ENCODE measurements around the gene C10orf67. TPM values are rescaled to one million over a fixed set of nuclear protein-coding genes. Genes with fewer than 3 reads are reported as not detected.
"Not testable (repeated sequence)": the region's sequence is repeated elsewhere in the genome, so short reads cannot be mapped to it uniquely, and the experiment has no call there.

Gene C10orf67
- total RNA-seq, 1 donor from 2014 or later, result 0.54 TPM

DNA sequence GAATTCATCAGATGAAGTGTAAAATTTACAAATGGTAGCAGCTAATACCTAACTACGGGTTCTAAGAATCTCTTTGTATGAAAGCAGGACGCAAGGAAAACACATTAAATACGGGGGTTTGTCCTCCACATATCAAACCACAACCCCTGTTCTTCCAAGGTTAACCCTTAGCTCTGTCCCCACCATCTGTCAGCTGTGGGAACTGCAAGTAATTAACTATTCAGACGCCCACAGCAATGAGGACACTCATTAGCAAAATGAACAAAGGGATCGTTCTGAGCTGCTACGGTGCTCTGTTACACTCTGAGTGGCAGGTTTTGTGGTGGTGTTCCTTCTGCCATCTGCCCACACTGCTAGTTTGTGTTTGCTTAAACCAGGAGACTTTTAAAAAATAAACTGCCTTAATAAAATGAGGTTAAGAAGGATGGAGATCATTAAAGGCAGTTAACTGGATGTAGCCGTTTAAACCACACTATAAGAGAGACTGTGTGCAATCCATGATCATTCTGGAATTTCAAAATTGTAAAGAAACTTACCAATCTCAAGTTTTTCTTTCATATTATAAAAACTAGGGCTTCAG lies 51.4 kb downstream of the C10orf67 start:
- no peak for DNase-seq
- no peak for ATAC-seq (ENCODE audit: poor library complexity)
- intact Hi-C loops (cut with DNase I), result no loop called here

DNA sequence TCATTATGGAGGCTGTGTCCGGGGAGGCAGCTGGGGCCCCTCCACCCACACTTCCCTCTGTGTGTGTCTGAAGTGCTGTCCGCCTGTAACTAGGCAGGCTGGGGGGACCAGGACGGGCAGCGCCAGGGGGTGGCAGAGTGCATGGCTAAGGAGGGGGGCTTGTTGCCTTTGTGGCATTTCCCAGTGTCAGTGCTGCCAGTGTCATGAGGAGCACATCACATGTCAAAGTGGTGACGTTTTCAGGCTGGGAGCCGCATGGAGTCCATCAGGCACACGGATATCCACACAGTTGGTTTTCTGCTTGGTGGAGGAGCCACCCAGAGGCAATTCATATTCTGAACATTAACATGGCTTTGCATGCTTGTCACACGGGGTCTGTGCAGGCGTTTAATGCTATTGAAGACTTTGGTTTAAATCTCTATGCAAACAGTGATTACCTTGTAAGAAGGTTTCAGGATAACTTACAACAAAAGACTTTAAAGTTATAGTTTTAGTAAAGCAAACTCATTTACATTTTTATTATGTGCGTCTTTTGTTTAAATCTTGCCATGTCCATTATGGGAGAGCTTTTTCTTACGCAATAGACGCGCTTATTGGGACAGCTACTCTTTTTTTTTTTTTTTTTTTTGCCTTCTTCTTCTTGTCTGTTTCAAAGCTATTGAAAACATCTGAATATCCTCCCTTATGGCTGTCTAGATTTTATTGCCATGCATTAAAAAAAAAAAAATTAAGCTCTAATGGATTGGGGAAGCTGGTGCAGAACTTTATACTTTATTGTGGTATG lies 52.9 kb downstream of the C10orf67 start:
- intact Hi-C loops (cut with DNase I), result no loop called here
- ATAC-seq (ENCODE audit: poor library complexity) (no peak), DNase-seq (no peak)

DNA sequence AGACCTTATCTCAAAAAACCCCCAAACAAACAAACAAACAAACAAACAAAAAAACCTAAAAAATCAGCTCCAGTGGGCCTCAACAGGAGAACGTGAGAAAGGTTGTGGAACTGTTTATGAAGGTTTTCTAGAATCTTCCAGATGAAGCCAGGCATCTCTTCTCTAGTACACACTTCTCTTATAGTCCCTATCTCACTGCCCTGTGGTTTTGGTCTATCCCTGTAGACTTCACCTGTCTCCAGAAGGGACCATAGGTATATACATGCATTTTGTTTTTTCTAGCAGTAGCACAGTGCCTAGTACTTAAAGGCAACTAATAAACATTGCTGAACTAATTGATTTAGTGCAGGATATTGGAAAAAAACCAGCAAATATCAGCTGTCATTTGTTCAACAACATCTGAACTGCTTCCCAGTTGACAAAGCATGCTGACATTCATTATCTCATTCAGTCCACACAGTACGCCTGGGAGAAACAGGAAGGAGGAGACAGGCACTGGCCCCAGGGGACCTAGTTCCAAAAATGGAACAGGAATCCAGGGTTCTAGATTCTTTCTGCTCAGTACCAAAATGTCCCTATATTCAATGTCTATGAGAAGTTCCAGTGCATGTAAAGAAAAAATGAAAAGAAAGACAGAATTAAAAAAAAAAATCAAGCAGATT lies 59.8 kb downstream of the C10orf67 start:
- ATAC-seq (ENCODE audit: poor library complexity), result no peak
- DNase-seq, result no peak
- intact Hi-C loops (cut with DNase I), result no loop called here

DNA sequence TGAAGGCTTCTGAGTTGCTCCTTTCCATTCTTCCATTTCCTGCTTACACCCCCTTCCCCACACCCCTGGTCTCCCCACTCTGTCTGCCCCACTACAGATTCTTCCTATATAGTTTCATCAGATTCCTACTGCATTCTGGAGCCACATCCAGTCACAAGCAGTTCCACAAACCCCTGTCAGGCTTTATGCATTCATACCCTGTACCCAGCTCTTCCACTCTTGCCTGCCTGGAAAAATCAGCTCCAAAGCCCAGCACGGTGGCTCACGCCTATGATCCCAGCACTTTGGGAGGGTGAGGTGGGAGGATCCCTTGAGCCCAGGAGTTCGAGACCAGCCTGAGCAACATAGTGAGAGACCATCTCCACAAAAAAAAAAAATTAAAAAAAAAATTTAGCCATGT lies 60.4 kb downstream of the C10orf67 start:
- DNase-seq (no peak), ATAC-seq (ENCODE audit: poor library complexity) (no peak)
- intact Hi-C loops (cut with DNase I), result no loop called here

DNA sequence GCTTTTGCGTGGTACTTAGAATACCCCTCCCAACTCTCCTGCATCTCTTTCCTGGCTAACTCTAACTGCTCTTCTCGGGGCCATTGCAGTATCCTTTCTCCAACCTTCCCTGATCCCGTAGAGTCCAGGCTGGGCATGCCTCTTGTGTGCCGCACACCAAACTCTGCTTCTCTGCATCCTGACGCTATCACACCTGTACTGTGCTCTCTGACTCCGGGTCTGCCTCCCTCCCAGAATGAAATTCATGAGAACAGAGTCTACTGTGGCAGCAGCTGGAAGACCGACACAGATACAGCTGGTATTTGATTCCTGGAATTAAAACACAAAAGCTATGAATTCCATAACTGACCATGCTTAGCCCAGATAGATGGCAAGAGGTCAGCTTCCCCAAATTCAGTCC lies 60.9 kb downstream of the C10orf67 start:
- DNase-seq, result no peak
- no peak for ATAC-seq (ENCODE audit: poor library complexity)
- intact Hi-C loops (cut with DNase I), result no loop called here

DNA sequence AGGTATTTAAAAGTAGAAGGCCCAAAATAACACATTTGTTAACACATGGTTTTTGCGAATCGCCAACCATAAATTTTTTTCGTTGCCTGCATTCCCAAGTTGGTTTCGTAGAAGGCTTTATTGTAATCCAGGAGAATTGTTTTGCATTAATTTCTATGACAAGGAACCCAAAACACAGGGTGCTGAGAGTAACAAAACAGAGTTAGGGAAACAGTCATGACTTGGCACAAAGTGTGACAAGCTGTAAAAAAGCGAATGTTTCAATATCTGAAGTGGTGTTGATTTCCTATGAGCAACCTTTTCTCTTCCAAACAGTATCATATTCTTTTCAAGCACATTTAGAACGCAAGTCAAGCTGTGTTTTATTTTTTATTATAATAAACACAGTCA lies 63.6 kb downstream of the C10orf67 start:
- no peak for ATAC-seq (ENCODE audit: poor library complexity)
- intact Hi-C loops (cut with DNase I), result no loop called here

DNA sequence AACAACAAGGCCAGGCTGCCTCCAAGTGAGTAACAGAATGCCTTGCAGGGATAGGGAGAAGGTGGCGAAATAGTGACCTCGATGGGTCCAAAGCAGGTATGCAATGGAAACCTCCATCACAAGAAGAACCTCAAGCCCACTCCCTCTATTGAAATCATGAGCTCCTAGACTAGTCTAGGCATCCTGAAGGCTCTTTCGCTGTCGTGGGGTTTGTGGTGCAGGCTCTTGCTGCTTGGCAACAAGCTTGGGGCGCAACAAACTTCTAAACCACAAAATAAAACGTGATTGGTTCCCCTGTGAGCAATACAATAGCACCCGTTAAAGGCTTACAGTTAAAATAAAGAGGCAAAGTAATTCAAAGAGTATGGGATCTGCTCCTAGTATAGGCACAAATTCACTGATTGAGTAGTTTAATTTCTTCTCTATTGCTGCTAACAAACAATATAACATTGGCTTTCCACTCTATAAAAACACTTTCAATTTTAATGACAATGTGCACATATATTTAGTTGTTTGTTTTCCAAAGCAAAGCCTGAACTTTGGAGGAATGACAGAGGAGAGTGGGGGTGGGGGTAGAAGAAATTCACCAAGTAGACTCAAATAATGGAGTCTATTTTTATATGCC lies 64.1 kb downstream of the C10orf67 start:
- DNase-seq (no peak), ATAC-seq (ENCODE audit: poor library complexity) (no peak)
- intact Hi-C loops (cut with DNase I), result no loop called here

More for the DNA sequence above, 63.6 kb downstream of the C10orf67 start:
- no peak for DNase-seq

DNA sequence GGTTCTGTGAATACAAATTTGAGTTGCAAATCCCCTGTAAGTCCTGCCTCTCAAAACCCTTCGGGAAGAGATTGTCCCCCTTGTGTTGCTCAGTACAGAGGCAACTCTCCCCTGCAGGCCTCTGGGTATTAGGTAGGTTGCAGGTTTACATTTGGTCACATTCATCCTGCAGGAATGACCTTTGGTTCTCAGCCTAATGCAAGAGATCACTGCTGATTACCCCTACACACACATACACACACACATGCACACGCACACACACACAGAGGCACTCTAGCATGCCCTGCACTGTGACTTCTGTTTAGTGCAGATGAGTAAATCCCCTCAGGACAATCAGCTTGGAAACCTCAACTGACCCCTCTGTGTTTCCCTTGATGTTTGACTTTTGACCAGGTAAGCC lies 69.2 kb downstream of the C10orf67 start:
- intact Hi-C loops (cut with DNase I), result no loop called here

DNA sequence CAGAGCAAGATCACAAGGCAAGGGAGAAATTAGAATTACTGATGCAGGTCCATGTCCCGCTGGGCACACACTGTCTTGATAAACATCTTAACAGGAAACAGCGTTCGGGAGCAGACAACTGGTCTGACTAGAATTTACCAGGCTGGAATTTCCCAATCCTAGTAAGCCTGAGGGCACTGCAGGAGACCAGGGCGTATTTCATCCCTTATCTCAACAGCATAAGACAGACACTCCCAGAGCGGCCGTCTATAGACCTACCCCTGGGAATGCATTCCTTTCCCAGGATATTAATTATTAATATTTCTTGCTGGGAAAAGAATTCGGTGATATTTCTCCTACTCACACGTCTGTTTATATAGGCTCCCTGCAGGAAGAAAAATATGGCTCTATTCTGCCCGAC lies 70.4 kb downstream of the C10orf67 start:
- intact Hi-C loops (cut with DNase I); ATAC-seq (ENCODE audit: poor library complexity); DNase-seq: not testable (repeated sequence)

More for the DNA sequence above, 69.2 kb downstream of the C10orf67 start:
- ATAC-seq (ENCODE audit: poor library complexity) (no peak), DNase-seq (no peak)

DNA sequence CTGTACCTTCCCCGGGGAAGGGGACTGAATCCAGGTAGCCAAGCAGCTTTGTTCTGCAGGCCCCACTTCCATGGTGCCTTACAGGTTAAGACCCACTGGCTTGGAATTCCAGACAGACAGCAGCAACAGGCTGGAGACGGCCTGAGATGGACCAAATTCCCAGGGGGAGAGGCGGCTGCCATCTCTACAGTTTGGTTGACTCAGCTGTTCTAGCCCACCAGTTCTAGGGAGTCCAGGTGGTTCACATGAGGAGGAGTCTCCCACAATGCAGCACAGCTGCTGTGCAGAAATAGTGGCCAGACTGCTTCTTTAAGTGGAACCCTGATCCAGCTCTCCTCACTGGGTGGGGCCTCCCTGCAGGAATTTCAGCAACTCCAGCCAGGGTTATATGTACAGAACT lies 74.1 kb downstream of the C10orf67 start:
- DNase-seq, result no peak
- intact Hi-C loops (cut with DNase I), result no loop called here
- ATAC-seq (ENCODE audit: poor library complexity), result no peak

DNA sequence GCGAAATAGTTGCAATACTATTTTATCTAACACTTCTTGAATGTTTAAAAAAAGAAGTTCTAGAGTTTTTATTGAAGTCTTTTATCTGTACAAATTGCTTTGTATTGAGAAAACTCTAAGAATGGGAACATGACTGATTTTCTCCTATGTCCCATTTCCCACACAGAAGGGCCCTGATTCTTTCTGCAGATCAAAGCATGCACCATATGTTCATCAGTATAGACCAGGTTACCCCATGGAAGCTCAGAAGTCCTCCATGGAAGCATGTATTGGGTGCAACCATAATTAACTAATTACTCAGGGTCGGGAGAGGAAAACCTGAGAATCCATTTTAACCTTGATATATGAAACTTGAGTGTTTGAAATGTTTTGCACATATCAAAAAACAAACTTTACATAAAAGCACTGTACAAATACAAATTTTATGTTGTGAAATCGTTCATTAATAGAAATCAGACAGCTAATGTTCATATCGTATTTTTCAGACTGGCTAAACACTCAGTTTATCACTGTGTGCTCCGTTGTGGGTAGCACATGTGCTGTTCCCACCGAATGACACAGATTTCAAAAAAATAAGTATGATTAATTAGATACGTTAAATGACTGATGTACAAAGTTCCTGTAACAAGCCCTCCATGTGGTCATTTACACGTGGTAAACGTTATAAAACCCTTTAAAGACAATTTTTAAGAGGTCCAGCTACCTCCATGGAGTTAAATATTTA lies 81.0 kb downstream of the C10orf67 start:
- DNase-seq (no peak), ATAC-seq (ENCODE audit: poor library complexity) (no peak)
- intact Hi-C loops (cut with DNase I), result no loop called here

DNA sequence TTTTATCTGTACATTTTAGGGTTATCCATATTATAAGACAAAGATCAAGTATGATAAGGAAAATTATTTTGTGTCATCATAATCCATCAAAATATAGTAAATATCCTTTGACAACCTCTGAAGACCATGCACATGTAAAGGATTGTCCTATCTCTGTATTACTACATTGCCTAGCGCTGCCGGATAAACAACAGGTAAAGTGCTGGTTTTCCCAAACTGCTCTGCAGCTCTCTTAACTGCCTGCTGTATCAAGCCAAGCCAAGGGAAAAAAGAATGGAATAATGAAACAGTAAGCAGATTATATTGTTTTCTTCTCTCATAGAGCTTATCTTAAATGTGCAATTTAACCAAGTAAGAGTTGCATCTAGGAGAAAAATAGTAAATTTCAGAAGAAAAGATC lies 81.7 kb downstream of the C10orf67 start:
- DNase-seq, result no peak
- ATAC-seq (ENCODE audit: poor library complexity), result no peak
- intact Hi-C loops (cut with DNase I), result no loop called here

DNA sequence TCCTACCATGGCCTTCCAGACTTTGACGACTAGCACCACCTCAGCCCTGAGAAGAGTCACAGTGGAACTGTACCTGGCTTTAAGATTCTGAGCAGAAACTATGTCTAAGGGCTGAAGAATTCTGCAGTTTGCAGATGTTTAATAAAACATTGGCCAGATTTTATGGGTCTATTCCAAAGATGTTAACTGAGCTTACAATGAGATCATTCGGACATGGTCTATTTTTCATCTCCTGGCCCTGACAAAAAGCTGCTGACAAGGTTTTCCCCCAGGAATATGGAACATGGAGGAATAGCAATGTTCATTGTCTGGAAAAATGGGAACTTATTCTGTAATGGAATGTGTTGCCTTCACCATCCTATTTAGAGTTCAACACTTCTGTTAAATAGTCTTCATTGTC lies 86.1 kb downstream of the C10orf67 start:
- DNase-seq (no peak), ATAC-seq (ENCODE audit: poor library complexity) (no peak)
- intact Hi-C loops (cut with DNase I), result no loop called here

DNA sequence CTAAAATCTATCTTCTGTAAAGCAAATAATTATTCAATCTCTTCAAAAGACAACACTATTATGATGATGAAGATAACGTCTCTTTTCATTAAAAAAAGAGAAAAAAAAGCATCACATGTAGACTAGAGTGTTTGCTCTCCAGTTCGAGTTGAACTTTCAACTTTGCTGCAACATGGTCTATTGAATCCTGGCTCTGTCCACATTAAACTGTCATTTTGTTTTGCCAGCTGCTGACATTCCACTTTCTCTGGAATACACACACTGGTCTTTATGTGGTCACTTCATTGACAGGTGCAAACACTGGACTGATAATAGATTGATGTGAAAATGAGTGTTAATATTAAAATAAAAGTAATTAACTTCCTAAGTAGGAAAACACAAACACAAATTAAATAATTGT lies 90.8 kb downstream of the C10orf67 start:
- ATAC-seq (ENCODE audit: poor library complexity) (no peak), DNase-seq (no peak)
- intact Hi-C loops (cut with DNase I), result no loop called here

DNA sequence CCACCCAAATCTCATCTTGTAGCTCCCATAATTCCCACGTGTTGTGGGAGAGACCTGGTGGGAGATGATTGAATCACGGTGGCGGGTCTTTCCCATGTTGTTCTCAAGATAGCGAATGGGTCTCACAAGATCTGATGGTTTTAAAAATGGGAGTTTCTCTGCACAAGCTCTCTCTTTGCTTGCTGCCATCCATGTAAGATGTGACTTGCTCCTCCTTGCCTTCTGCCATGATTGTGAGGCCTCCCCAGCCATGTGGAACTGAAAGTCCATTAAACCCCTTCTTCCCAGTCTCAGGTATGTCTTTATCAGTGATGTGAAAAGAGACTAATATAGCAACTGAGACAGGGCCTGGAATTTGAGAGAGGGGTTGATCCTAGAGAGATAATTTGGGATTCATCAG lies 91.7 kb downstream of the C10orf67 start:
- DNase-seq; ATAC-seq (ENCODE audit: poor library complexity); intact Hi-C loops (cut with DNase I): not testable (repeated sequence)

DNA sequence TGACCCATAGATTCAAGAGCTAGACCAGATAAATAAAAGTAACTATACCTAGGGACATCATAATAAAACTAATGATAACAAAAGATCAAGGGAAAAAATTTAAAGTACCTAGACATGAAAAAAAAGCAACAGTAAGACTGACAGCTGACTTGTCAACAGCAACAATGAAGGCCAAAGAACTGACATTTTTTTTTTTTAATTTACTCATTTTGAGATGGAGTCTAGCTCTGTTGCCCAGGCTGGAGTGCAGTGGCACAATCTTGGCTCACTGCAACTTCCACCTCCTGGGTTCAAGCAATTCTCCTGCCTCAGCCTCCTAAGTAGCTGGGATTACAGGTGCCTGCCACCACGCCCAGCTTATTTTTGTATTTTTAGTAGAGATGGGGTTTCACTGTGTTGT lies 102.8 kb downstream of the C10orf67 start:
- DNase-seq; intact Hi-C loops (cut with DNase I); ATAC-seq (ENCODE audit: poor library complexity): not testable (repeated sequence)

DNA sequence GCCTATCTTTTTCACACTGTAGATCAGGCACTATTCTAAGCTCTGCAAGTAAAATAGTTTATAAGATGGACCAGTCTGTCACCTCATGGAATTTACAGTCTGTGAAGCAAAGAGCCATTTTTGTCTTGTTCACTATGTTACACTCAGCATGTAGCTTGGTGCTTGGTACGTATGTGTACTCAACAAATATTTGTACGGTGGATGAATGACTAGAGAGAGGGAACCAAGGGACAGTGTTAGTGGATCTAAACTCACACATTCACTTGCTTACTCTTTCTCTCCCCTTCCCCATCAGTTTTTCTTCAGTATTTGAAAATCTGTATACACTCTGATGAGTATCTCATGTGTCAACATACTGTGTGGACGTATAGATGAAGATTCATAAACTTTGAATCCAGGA lies 106.6 kb downstream of the C10orf67 start:
- ATAC-seq (ENCODE audit: poor library complexity), result no peak
- no peak for DNase-seq
- intact Hi-C loops (cut with DNase I), result no loop called here

DNA sequence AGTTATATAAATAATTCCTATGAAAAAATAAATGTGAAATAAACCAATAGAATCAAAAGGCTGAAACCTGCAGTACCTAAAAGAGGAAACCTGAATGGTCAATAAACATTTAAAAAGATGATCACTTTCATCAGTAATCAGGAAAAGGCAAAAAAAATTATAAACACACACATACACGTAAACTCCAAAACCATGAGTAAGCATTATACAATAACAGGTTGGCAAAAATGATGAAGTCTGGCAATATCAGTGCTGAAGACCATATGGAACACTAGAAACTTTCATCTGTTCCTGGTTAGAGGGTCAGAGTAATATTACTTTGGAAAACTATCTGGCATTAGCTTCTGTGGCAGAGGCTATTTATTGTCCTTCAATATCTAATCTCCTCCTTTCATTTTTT lies 114.0 kb downstream of the C10orf67 start:
- intact Hi-C loops (cut with DNase I), result no loop called here
- ATAC-seq (ENCODE audit: poor library complexity), result no peak
- no peak for DNase-seq

DNA sequence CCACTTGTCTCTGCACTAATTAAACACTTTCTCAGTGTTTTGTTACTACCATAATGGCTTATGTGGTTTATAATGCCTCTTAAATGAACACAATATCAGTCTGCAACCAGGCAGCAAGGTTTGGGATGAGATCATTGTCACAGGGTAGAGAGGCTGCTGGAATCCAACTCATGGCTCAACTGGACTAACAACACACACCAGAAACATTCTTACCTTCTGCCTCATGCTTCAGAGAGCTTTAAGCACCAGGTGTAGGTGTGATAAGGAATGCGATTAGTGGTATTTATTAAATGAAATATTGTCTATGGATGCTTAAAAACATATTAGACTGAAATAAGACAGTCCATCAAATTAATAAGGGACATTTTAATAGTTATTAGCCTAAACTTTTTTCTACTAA lies 127.1 kb downstream of the C10orf67 start:
- no peak for ATAC-seq (ENCODE audit: poor library complexity)
- intact Hi-C loops (cut with DNase I), result no loop called here

More for the DNA sequence above, 127.1 kb downstream of the C10orf67 start:
- DNase-seq, result no peak

Data from Right ventricle myocardium superior (tissue), 1 donor.